Activated CD8-positive, alpha-beta memory T cell treated with anti-CD3 and anti-CD28 coated beads, Interleukin-2, amount 50 U/mL, for 1 hour (primary cell): Measurements from ENCODE around the gene ELL.

Experiments used
- DNase-seq: peaks from one replicate; pipeline ENCODE4 v3.0.0-alpha.2; 2020; ENCODE audit errors: extremely low read depth

Gene ELL

DNA sequence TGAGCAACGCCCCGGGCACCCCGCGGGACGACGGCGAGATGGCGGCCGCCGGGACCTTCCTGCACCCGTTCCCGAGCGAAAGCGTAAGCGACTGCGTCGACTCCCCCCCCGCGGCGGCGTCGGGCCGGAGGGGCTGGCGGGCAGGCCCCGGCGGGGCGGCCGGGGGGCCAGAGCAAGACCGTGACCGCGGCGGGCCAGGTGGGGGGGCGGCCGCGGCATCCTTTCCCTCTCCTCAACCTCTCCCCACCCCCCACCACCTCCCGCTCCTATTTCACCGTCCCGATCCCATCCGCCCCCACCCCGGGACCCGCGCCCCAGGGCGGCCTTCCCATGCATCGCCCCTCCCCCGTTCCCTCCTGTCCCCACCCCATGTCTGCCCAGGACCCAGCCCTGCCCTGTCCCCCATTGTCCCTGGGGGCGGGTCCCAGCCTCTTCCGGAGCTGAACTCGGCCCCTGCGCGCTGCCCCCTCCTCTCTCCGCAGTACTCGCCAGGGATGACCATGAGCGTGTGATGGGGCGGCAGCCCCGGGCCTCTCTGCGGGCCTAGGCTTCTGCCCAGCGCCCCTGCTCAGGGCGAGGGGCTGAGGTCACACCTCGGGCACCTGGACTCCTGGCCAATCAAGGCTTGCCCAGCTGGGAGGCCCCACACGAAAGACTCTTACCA is 88.0 kb downstream of the ELL start:
- no peak for DNase-seq

DNA sequence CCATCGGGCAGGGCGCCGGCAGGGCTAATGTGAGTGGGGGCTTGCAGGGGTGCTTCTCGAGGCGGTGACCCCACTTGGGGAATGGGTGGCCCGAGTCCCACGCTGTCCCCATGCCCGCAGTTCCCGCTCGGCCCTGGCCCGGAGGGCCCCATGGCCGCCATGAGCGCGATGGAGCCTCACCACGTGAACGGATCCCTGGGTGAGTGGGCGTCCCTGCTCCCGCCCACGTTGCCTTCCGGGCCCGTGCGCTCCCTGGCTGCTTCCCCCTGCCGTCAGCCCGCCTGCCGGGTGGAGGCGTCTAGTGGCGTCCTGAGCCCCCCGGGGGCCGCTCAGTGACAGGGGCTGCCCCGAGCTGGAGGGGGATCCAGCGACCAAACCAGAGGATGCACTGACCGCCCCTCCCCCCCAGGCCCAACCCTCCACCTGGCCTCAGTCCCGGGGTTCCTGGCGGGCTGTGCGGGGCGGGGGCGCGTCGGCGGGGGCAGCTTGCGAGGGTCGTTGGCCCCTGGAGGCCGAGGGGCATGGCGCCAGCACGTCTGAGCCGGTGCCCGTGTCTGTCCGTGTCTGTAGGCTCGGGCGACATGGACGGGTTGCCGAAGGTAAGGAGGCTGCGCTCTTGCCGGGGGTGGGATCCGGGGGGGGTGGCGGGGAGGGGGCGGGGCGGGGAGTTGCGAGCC is 88.7 kb downstream of the ELL start:
- DNase-seq, result no peak

DNA sequence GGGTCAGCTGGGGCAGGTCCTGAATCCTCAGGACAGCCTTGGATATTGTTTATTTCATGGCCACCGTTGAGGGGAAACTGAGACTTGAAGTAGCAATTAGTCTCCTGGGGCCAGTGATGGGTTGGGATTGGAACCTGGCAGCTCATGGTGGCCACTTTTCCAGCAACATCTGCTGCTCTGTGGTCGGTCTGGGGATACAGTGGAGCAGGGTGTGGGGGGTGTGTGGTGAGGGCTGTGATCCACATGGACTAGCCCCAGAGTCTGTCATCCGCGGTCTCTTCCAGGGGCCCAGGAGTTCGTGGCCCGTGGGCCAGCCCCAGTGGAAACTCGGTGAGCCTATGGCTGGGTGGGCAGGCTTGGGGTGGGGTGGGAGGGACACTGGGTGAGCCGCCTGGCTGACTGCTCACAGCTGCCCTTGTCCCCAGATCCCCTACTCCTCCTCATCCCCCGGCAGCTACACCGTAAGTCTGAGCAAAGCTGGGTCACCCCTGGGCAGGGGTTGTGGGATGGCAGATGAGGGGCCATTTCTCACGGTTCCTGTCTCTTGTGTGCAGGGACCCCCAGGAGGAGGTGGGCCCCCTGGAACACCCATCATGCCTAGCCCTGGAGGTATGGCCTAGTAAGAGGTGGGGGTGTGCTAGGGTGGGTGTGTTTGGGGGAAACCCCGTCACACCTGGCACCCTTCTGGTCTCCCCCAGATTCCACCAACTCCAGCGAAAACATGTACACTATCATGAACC is 89.4 kb downstream of the ELL start:
- no peak for DNase-seq

DNA sequence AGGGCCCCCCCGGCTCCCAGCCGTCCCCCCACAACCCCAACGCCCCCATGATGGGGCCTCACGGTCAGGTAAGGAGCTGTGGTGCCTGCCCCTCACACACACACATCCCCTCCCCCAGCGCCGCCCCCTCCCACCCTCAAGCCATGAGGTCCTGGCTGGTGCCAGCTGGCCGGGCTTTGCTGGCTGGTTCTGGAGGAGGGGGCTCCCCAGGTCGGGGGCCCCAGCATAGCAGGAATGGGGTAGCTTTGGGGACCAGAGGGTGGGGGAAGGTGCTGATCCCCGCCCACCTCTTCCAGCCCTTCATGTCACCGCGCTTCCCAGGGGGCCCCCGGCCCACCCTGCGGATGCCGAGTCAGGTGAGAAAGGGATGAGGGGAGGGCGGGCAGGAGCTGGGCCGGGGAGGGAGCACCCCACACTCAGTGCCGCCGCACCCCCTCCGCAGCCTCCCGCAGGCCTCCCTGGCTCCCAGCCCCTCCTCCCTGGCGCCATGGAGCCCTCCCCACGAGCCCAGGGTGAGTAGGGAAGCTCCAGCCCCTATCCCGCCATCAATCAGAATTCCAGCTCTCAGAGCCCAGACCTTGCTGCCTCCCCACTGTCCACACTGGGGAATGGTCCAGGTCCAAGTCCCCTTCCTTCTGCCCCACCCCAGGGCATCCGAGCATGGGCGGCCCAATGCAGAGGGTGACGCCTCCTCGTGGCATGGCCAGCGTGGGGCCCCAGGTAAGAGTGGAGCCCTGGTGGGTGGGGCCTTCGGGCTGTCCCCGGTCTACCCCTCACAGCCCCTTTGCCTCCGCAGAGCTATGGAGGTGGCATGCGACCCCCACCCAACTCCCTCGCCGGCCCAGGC is 90.3 kb downstream of the ELL start:
- no peak for DNase-seq

DNA sequence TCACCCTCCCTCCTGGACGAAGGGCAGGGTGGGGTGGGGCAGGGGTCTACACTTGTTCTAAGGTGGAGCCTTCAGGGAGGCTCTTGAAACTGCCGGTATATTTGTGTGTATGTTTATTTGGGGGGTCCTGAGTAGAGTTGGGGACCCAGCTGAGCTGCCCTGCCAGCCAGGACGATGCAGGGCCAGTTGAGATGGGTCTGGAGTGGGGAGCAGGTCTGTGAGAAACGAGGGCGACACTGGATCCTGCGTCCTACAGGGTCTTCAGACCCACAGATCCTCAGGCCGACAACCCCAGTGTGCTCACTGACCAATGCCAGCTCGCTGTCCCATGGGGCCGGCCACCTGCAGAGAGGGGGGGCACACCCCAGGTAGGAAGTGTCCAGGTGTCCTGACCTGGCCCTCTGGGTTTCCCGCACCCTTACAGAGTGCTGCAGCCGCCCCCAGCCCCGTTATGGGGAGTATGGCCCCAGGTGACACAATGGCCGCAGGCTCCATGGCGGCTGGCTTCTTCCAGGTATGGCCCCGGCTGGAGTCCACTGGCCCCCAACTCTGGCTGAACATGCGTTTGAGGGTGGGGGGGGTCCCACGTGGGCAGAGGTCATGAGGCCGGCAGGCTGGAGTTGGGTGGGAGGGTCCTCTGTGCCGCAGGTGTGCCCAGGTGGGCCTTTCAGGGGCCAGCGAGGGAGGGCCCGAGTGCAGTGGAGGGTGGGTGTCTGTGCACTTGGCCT is 91.3 kb downstream of the ELL start:
- no peak for DNase-seq

DNA sequence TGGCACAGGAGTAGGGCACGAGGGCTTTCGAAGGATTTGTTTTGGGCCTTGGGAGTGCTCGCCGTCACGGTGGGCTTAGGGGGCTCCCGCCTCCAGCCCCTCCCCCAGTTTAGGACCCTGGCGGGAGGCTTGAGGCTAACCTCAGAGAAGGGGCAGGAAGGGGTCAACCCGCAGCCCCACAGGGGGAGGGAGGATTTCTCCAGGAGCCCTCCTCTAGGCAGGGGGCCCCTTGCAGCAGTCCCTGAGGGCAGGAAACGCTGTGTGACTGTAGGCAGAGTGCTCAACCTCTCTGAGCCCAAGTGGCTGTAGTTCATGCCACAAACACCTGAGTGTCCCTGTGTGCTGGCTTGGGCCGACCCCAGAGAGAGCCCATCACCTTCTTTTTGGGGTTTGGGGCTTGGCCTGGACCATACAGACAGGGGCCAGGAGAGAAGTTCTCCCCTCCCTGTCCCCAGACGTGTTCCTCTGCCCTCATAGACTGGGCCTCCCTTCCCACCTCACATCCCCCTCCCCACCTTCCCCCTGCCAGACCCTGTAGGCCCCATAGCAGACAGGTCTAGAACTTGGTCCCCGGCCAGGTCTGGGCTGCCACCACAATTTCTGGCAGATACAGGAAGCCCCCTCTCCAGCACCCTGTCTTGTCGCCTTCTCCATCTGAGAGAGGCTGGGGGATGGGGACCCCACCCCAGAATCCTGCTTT is 92.0 kb downstream of the ELL start:
- no peak for DNase-seq

DNA sequence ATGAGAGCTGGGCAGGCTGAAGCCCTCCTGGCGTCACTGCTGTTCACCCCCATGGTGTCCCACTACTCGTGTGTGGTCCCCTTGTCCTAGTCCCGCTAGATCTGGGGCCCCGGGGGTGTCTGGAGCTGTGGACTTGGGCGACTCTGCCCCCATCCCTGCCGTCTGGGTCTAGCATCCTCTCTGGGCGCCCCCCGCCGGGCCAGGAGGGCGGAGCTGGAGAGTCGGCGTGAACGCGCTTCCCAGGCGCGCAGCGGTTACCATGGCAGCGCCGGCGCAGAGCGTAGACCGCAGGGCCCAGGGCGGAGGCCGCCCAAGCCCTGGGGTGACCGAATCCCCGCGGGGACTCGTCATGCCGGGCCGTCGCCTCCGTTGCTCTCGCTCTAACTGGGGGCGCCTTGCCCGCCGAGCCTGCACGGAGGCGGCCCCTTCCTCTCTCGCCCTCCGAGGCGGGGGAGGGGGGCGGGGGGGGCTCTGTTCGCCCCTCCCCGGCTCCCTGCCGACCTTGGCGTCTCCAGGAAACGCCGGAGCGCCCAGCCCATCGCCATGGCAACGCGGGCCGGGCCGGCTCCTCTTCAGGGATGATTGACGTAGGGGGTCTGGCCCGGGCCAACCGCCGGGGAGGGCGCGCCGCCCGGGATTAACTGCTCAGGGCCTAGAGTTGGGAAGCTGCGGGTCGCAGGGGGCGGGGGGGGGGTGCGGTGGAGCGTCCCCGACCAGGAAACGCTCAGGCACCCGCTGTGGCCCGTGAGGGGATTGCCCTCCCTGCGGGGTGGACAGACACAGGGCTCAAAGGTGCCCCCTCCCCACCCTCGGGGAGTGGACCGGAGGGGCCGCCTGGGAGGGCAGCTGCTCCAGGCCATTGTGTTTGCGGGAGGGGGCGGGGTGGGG is 92.8 kb downstream of the ELL start:
- peak; percentile 60 for DNase-seq

DNA sequence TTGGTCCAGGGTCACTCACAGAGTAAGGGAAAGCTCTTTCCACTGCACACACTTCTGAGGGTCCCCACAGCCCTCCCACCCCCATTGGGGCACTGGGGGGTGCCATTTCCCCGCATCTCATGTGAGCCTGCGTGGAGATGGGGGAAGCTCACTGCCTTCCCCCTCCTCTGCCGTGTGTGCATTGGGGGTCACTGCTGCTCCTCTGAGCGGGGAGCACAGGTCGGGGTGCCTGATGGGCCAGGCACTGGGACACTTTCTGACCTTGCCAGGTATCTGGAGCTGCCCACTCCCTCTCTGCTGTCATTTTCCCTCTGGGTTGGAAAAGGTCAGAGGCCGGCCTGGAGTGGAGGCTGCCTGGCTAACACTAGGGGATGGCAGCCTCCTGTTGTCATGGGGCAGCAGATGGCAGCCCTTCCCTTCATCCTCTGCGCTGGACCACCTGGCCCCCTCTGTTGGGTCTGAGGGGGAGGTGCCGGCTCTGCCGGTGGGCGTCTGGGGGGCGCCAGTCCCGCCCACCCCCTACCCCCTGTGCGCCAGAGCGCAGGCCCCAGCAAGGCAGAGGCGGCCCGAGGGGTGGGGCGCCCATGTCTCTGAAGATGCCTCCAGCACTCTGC is 93.6 kb downstream of the ELL start:
- DNase-seq, result no peak

DNA sequence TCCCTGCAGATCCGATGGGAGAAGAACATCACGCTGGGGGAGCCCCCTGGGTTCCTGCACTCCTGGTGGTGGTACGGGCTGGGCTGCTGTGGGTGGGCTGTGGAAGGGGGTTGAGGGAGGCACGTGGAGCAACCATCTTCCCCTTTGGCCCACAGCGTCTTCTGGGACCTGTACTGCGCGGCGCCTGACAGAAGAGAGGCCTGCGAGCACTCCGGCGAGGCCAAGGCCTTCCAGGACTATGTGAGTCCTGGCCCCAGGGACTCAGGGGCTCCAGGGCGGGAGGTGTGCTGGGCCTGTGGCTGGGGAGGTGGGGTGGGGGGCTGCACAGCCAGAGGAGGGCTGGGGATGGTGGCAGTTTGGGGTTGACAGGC is 94.1 kb downstream of the ELL start:
- DNase-seq, result no peak

DNA sequence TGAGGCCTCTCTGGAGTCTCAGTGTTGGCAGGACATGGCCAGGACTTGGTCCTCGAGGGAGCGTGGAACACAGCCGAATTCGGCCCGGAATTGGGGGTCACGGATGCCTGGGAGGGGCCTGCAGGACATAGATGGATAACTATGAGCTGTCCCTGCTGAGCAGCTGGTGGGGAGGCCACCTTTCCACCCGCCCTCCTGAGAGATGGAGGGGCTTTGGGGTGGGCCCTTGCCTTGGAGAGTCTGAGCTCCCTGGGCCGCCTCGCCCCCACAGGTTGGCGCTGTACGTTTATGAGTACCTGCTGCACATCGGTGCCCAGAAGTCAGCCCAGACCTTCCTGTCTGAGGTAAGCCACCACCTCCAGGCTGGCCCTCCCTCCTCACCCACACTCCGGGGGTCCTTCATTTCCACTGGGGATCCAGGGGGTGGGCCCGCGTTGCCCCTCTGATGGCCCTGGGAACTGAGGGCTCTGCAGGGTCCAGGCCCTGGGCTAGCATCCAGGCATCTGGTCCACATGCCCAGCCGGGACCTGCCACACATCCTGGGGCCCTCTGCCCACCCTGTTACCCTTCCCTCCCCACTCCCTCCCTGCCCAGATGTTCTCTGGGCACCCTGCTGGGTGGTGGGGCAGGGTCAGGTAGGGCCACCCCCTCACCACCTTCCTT is 94.7 kb downstream of the ELL start:
- DNase-seq, result no peak

DNA sequence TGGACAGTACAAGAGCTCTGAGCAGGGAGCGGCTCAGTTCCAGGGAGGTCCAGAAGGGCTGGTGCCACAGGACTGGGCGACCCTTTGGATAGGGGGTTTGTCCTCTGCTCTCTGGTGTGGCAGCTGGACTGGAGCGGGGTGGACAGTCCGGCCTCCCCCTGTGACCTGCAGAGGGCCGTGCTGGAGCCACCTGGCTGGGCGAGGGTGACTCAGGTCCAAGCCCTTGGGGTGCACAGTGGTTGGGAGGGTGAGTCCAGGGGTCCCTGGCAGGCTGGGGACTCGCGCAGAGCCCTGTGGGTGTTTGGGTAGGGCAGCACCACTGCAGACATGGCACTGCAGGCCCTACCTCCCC is 95.5 kb downstream of the ELL start:
- DNase-seq, result no peak

DNA sequence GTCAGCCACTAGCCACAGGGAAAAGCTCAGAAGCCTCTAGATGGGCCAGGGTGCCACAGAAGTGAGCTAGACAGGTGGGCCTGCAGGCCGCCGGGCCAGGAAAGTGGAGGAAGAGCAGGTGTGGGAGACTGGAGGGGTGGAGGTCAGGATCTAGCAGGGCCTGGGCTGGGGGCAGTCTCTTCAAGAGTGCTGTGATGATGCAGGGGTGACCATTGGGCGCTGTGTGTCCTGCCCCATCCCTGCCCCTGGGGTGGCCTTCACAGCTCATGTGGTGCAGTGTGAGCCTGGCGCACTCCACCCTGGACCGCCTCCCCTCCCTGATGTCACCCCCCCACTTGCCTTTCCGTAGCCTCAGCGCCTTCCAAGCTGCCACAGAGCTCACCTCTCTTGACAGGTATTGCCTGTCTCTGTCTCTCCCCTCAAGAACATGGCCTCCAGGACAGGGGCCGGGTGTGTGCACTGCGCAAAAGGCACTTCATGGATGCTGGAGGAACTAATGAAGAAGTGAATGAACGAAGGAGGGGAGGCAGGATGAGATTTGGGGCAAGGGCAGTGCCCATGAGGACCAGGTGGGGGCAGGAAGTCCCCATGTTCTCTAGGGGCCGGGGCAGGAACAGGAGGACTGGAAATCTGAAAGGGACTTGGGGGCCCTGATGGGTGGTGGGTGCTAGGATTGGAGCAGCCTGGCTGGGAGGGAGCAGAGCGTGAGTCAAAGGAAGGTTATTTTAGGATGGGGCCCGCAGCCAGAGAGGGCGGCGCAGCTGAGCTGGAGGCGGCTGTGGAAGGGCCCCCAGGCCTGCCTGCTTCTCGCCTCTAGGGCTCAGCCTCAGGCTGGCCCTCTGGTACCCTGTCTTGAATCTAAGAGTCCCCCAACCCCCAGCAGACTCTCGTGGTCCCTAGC is 96.1 kb downstream of the ELL start:
- DNase-seq, result no peak

DNA sequence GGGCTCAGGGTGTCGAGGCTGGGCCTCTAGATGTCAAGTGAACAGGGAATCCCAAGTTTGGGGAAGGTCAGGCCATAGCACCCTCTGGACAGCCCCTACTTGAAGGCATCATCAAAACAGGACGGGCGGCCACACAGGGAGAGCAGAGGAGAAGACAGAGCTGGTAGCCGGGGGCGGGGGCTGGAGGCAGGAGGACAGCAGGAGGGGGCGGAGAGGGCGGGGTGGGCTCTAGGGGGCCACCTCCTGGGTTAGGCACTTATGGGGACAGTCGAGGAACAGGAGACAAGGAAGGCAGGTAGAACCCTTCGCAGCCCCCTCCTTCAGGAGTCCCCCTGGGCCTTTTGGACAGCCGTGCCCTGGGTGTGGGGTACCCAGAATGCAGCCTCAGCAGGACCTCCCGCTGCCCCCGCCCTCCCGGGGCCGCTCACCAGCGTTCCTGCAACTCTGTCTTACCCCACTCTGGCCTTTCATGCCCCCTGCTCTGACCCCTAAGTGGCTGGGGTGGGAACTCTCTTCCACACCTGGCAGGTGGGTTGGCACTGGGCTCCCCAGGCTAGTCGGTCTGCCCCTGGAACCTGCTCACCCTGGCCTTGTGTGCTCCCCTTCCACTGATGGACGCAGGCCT is 96.9 kb downstream of the ELL start:
- DNase-seq, result no peak

DNA sequence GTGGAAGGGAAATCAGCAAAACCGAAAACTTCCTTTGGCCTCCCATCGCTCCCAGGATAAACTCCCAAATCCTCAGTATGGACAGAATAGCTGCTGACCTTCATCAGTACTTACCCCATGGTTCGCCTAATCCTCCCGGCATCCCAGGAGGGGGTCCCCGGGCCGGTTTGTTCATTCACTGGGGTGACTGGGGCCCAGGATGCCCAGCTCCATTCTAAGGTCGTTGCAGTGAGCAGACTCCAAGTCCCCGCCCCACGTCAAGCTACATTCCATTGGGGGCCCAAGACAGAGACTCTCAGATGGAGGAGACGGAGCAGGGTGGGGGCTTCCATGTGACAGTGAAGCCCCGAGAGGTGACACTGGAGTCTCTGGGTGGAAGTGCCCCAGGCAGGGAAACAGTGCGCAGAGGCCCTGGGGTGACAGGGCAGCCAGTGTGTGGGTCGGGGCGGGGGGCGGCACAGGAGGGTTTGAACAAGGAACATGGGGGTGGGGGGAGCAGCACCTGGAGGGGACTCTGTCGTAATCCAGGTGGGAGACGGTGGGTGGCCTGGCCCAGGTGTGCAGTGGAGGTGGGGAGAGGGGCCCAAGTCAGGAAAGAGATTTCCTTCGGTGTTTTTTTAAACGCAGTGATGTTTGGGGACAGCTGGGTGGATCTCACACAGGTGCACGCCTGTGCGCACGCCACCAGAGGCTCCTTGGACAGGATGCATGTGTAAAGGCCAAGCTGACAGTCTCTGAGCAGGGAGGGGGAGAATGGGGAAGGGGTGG is 97.6 kb downstream of the ELL start:
- no peak for DNase-seq

DNA sequence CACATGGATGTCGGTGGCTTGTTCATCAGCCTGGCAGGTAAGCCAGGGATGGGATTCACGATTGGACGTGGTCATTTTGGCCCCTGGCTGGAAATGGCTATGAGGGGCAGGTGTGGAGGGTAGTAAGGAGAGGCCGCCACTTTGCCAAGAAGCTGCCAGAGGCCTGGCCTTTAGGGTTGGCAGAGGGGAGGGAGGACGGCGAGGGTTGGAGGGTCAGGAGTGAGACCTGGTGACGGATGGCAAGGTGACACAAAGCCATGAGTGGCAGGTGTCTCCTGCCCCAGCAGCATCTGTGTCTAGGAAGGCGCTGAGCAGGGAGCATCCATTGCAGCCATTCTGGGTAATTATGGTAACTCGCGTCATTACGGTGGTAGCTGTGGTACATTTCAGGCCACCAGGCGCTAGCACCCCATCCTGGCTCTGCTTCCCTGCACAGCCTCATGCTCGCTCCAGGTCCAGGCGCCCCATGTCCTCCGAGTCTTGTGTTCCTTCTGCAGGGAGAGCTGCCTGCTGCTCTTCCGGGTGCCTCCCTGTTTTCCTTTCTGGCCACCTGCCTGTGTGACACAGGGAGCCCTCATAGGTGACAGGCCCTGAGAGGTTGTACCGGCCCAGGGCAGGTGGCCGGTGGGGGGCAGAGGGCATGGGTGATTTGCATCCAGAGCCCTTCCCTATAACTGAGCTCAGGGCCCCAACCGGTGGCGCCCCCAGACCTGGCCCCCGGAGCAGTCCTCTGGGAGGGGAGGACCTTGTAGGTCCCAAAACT is 98.4 kb downstream of the ELL start:
- DNase-seq, result no peak
